Gastrocnemius medialis (tissue), 4 donors: ENCODE data around the gene CMTM6.

ENCODE experiments used
- POLR2A ChIP-seq, 2 donors: fragments of 450-650 bp; IDR thresholded peaks; one replicate each; pipeline ENCODE4 v1.6.1; 2017; ENCODE audit warnings: antibody characterized with exemption in 2 of 2, mild to moderate bottlenecking in 2 of 2, moderate library complexity in 2 of 2
- TF ChIP-seq, protein P1 (sequence below), 5 experiments: fragments of 450-650 bp in 3 of 5; fragments of 200-600 bp in 2 of 5; sonication (generic) in 2 of 5; IDR thresholded peaks in 4 of 5; conservative IDR thresholded peaks in 1 of 5; 1 replicate in 4 of 5; 2 replicates in 1 of 5; pipeline ENCODE4 v1.5.1; 2016 to 2019; ENCODE audit warnings: antibody characterized with exemption in 5 of 5, mild to moderate bottlenecking in 3 of 5, moderate library complexity in 3 of 5

GRCh38 chr3:32522682-32523081 is 20.0 kb upstream of the CMTM6 start:
- TF ChIP-seq, protein P1, sequence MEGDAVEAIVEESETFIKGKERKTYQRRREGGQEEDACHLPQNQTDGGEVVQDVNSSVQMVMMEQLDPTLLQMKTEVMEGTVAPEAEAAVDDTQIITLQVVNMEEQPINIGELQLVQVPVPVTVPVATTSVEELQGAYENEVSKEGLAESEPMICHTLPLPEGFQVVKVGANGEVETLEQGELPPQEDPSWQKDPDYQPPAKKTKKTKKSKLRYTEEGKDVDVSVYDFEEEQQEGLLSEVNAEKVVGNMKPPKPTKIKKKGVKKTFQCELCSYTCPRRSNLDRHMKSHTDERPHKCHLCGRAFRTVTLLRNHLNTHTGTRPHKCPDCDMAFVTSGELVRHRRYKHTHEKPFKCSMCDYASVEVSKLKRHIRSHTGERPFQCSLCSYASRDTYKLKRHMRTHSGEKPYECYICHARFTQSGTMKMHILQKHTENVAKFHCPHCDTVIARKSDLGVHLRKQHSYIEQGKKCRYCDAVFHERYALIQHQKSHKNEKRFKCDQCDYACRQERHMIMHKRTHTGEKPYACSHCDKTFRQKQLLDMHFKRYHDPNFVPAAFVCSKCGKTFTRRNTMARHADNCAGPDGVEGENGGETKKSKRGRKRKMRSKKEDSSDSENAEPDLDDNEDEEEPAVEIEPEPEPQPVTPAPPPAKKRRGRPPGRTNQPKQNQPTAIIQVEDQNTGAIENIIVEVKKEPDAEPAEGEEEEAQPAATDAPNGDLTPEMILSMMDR (IDR thresholded peaks at IDR 0.05 in 4 of 5, conservative IDR thresholded peaks at IDR 0.05 in 1 of 5), result no peak
- TF ChIP-seq POLR2A (IDR thresholded peaks at IDR 0.05), result no peak
